T-cell (primary cell): ENCODE measurements around the gene VPS13D. TPM values are rescaled to one million over a fixed set of nuclear protein-coding genes. Genes with fewer than 3 reads are reported as not detected.

Experiments used
- ATAC-seq, 4 experiments: fragments of 200-7000 bp in 3 of 4; fragments of 150-1000 bp in 1 of 4; cut with Tn5 transposase; replicated peaks in 1 of 4; 1 replicate in 3 of 4; 2 replicates in 1 of 4; pipeline ENCODE4 v1.10.0; 2021; ENCODE audit warnings: moderate library complexity in 3 of 4, mild to moderate bottlenecking in 2 of 4, moderate number of reproducible peaks in 1 of 4
- CTCF ChIA-PET, 2 donors: fragments of 300-600 bp; sonication (Branson Sonifier 250); formaldehyde crosslinking; loops; one replicate each; lab custom pipeline; 2022; ENCODE audit warnings: antibody characterized with exemption in 2 of 2; lab: Charles Lee
- POLR2A ChIA-PET, 2 donors: fragments of 300-600 bp; sonication (Branson Sonifier 250); formaldehyde crosslinking; loops; one replicate each; lab custom pipeline; 2022; ENCODE audit warnings: antibody characterized with exemption in 2 of 2; lab: Charles Lee
- DNase-seq, 35 experiments: peaks; one replicate each; pipeline versions ENCODE4 v3.0.0 to v3.0.0-alpha.2; 2013 to 2023
- H3K27ac ChIP-seq: one replicate; pipeline ENCODE4 v1.5.1; 2013; ENCODE audit warnings: low read length
- H3K27me3 ChIP-seq, 2 experiments: replicated peaks in 1 of 2; 1 replicate in 1 of 2; 2 replicates in 1 of 2; pipeline versions ENCODE4 v1.6.1 to v1.7.0; 2013; ENCODE audit warnings: low read length in 1 of 2, mixed read lengths in 1 of 2; ENCODE audit not compliant: control insufficient read depth in 2 of 2, insufficient read depth in 2 of 2; ENCODE audit errors: extremely low read depth in 1 of 2
- H3K36me3 ChIP-seq, 2 donors: 1 replicate in 1 of 2; 2 replicates in 1 of 2; pipeline versions ENCODE4 v1.6.1 to v1.7.0; 2013; ENCODE audit warnings: low read length in 1 of 2; ENCODE audit not compliant: control insufficient read depth in 2 of 2, insufficient read depth in 1 of 2; ENCODE audit errors: extremely low read depth in 1 of 2
- H3K4me1 ChIP-seq, 2 experiments: 1 replicate in 1 of 2; 2 replicates in 1 of 2; pipeline versions ENCODE4 v1.6.1 to v1.7.0; 2013; ENCODE audit warnings: low read length in 2 of 2, mixed read lengths in 1 of 2; ENCODE audit not compliant: insufficient read depth in 2 of 2, control insufficient read depth in 1 of 2; ENCODE audit errors: extremely low read depth in 1 of 2
- H3K4me3 ChIP-seq, 2 donors: 1 replicate in 1 of 2; 2 replicates in 1 of 2; pipeline versions ENCODE4 v1.5.1 to v1.7.0; 2013; ENCODE audit warnings: mild to moderate bottlenecking in 2 of 2, low read length in 1 of 2, moderate library complexity in 1 of 2; ENCODE audit not compliant: control insufficient read depth in 1 of 2; ENCODE audit errors: extremely low read depth in 1 of 2
- H3K9me3 ChIP-seq: 2 replicates; pipeline ENCODE4 v1.7.0; 2013
- H3K27ac Mint-ChIP-seq, 2 donors: one replicate each; pipeline ENCODE4 v1.8.0; 2020 to 2021; ENCODE audit warnings: mild to moderate bottlenecking in 2 of 2, mixed read lengths in 2 of 2
- H3K27me3 Mint-ChIP-seq, 2 donors: one replicate each; pipeline ENCODE4 v1.8.0; 2021 to 2022; ENCODE audit warnings: mixed read lengths in 2 of 2
- H3K36me3 Mint-ChIP-seq: one replicate; pipeline ENCODE4 v1.8.0; 2021; ENCODE audit warnings: mixed read lengths
- H3K4me1 Mint-ChIP-seq, 3 donors: one replicate each; pipeline ENCODE4 v1.8.0; 2020 to 2022; ENCODE audit warnings: mixed read lengths in 3 of 3, mild to moderate bottlenecking in 1 of 3
- H3K4me3 Mint-ChIP-seq, 3 donors: one replicate each; pipeline ENCODE4 v1.8.0; 2020 to 2022; ENCODE audit warnings: mild to moderate bottlenecking in 3 of 3, mixed read lengths in 3 of 3, moderate library complexity in 3 of 3
- H3K9me3 Mint-ChIP-seq, 3 donors: one replicate each; pipeline ENCODE4 v1.8.0; 2020 to 2022; ENCODE audit warnings: mixed read lengths in 3 of 3
- WGBS: methylation state at CpG from one replicate; pipeline ENCODE4 v1.1.5; 2013; ENCODE audit warnings: missing lambda C conversion rate; ENCODE audit not compliant: insufficient coverage; 5-methylcytosine and 5-hydroxymethylcytosine counted together
- total RNA-seq, 35 experiments: library from RNA in 6 of 35; stranded (reverse) in 6 of 35; fragments of 120-200 nt in 1 of 35; gene quantifications; one replicate each; pipeline versions ENCODE4 v1.2.1 to v1.2.4 and lab custom pipeline; 2013 to 2026

VPS13D gene
- total RNA-seq, 5 donors from 2014 or later (not counting 1 experiment from before 2014, with no cell fraction given): 73.5 to 85.9 (median 75.8) TPM

DNA sequence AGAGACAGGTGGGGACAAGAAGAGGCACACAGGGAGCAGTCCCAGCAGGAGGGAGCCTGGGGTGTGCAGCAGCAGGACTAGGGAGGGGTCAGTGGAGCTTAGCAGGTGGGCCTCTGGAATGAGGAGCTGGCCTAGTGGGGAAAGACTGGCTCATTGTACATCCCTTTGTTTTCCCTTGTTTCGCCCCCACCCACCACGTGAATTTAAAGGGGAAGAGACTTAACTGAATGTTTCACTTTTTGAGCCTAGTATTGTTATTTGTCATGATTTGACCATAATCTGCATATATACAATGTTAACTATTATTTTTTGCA is 206.5 kb downstream of the VPS13D start:
- no CpG with 5 or more reads among the region's 2 CpGs for WGBS
- H3K27me3 ChIP-seq: no peaks in the 10 kb centered on the region
- ATAC-seq: no peak
- no peaks in the 10 kb centered on the region for H3K9me3 ChIP-seq
- Mint-ChIP-seq H3K36me3 (peaks cover 21% of the 10 kb centered on the region), H3K27ac (peak overlapping the region; percentile 89 to 95), H3K4me3 (peak overlapping the region in 1 of 3 donors; percentile 67), H3K27me3 (no peaks in the 10 kb centered on the region), H3K4me1 (peaks cover 82 to 88% (median 83%) of the 10 kb centered on the region in 3 donors), H3K9me3 (peaks cover 0 to 8% (median 0%) of the 10 kb centered on the region in 3 donors)
- H3K4me1 ChIP-seq: peaks cover 58 to 81% of the 10 kb centered on the region in 2 experiments
- ChIA-PET CTCF (interaction anchor here in 1 of 2 donors (0.6 kb wide), 1 partner anchor 76 kb away, joined by 3 read pairs; no protein-coding TSS in a partner anchor), POLR2A (no interaction called here)
- H3K4me3 ChIP-seq: no peak overlapping the region
- no peak for DNase-seq
- peak overlapping the region; percentile 72 for H3K27ac ChIP-seq
- H3K36me3 ChIP-seq: peaks cover 0 to 10% of the 10 kb centered on the region in 2 donors

DNA sequence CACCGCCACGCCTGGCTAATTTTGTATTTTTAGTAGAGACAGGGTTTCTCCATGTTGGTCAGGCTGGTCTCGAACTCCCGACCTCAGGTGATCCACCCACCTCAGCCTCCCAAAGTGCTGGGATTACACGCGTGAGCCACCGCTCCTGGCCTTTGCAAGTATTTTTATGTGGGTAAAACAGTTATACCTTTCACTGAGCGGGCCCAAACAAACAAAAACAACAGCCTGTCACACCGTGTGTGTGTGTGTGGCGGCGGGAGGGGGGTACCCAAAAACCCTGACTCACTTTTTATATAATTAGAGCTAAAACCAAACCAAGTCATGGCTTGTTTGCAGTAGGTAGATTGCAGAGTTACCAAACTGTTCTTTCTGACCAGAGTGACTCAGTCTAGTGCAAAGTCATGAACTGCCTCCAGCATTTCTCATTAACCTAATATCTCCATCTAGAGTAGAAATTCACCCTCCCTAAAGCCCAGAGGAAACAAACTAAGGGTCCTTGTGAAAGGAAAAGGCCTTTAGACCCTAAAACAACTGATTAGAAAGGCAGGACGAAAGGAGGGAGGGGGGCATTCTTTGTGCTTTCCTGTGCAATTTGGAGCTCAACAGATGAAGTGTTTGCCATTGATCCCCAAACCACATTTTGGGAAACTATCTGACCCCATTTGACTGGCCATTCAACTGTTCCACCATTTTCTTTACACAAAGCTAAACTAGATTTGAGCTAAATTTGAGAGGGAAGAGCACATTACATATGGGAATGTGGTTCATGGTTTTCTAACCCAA is 207.2 kb downstream of the VPS13D start:
- ATAC-seq: no peak
- peaks cover 27% of the 10 kb centered on the region for H3K36me3 Mint-ChIP-seq
- Histone ChIP-seq H3K36me3 (peaks cover 0 to 10% of the 10 kb centered on the region in 2 donors), H3K27me3 (no peaks in the 10 kb centered on the region), H3K4me3 (no peak overlapping the region), H3K4me1 (peaks cover 58 to 84% of the 10 kb centered on the region in 2 experiments), H3K27ac (no peak overlapping the region), H3K9me3 (no peaks in the 10 kb centered on the region)
- DNase-seq: no peak
- POLR2A ChIA-PET: interaction anchor here in 1 of 2 donors (0.6 kb wide), 2 partner anchors 26 to 34 kb away, joined by 3 read pairs; no protein-coding TSS in a partner anchor
- peaks cover 79 to 88% (median 84%) of the 10 kb centered on the region in 3 donors for H3K4me1 Mint-ChIP-seq
- peak overlapping the region; percentile 71 to 89 for H3K27ac Mint-ChIP-seq
- WGBS: no CpG with 5 or more reads among the region's 12 CpGs
- no peaks in the 10 kb centered on the region for H3K27me3 Mint-ChIP-seq
- peaks cover 0 to 8% (median 0%) of the 10 kb centered on the region in 3 donors for H3K9me3 Mint-ChIP-seq
- peak overlapping the region in 1 of 3 donors; percentile 67 for H3K4me3 Mint-ChIP-seq
- CTCF ChIA-PET: interaction anchor here in 1 of 2 donors (0.6 kb wide), 1 partner anchor 1357 kb away, joined by 3 read pairs; no protein-coding TSS in a partner anchor

GRCh38 chr1:12437629-12438028 is 207.8 kb downstream of the VPS13D start:
- no peaks in the 10 kb centered on the region for H3K27me3 ChIP-seq
- H3K4me3 Mint-ChIP-seq: peak overlapping the region in 1 of 3 donors; percentile 67
- no peak for DNase-seq
- no peaks in the 10 kb centered on the region for H3K27me3 Mint-ChIP-seq
- peak overlapping the region; percentile 43 to 89 for H3K27ac Mint-ChIP-seq
- WGBS: 67% methylated on average over 1 of the region's 2 CpGs
- ATAC-seq: no peak
- CTCF ChIA-PET: interaction anchor here in 1 of 2 donors (0.6 kb wide), 1 partner anchor 1358 kb away, joined by 3 read pairs; no protein-coding TSS in a partner anchor
- H3K4me1 ChIP-seq: peaks cover 58 to 84% of the 10 kb centered on the region in 2 experiments
- H3K4me3 ChIP-seq: no peak overlapping the region
- POLR2A ChIA-PET: interaction anchor here in 1 of 2 donors (0.6 kb wide), 1 partner anchor 25 kb away, joined by 3 read pairs; no protein-coding TSS in a partner anchor
- H3K9me3 Mint-ChIP-seq: peaks cover 0 to 8% (median 0%) of the 10 kb centered on the region in 3 donors
- peaks cover 0 to 9% of the 10 kb centered on the region in 2 donors for H3K36me3 ChIP-seq
- H3K27ac ChIP-seq: no peak overlapping the region
- H3K9me3 ChIP-seq: no peaks in the 10 kb centered on the region
- H3K36me3 Mint-ChIP-seq: peaks cover 27% of the 10 kb centered on the region
- H3K4me1 Mint-ChIP-seq: peaks cover 83 to 89% (median 84%) of the 10 kb centered on the region in 3 donors

DNA sequence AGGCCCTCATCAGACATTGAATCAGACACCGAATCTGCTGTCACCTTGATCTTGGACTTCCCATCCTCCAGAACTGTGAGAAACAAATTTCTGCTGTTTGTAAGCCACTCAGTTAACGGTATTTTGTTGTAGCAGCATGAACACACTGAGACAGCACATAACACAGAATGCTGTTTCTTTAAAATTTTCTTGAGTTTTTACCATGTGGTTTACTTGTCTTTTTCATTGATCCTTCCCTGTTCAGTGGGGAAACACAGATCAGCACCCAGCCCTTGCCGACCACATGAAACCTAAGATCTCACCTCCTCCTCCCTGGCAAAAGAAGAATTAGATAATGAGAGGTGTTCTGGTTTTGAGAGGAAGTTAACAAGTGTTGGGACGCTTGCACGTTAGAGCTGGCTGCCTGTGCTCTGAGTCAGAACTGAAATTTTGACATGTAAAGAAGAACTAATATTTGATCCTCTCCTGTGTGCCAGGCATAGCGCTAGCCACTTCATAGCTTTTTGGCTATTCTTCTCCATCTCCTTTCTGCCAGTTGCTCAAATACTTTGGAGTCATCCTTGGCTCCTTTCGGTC is 208.6 kb downstream of the VPS13D start:
- Histone ChIP-seq H3K4me3 (peak overlapping the region in 1 of 2 donors; percentile 47), H3K9me3 (no peaks in the 10 kb centered on the region), H3K4me1 (peaks cover 58 to 78% of the 10 kb centered on the region in 2 experiments), H3K36me3 (peaks cover 0 to 6% of the 10 kb centered on the region in 2 donors), H3K27ac (peak overlapping the region; percentile 36), H3K27me3 (no peaks in the 10 kb centered on the region)
- DNase-seq (peak in 34 of 35 experiments; percentile 10 to 77 (median 35)), ATAC-seq (peak; percentile 65 to 83 (median 77))
- 51% methylated on average over 4 of the region's 7 CpGs for WGBS
- peaks cover 77 to 90% (median 83%) of the 10 kb centered on the region in 3 donors for H3K4me1 Mint-ChIP-seq
- ChIA-PET CTCF (no interaction called here), POLR2A (no interaction called here)
- H3K27me3 Mint-ChIP-seq: no peaks in the 10 kb centered on the region
- H3K9me3 Mint-ChIP-seq: peaks cover 0 to 8% (median 2%) of the 10 kb centered on the region in 3 donors
- H3K27ac Mint-ChIP-seq: peak overlapping the region; percentile 89 to 92
- peaks cover 33% of the 10 kb centered on the region for H3K36me3 Mint-ChIP-seq
- peak overlapping the region; percentile 21 to 67 (median 49) for H3K4me3 Mint-ChIP-seq

DNA sequence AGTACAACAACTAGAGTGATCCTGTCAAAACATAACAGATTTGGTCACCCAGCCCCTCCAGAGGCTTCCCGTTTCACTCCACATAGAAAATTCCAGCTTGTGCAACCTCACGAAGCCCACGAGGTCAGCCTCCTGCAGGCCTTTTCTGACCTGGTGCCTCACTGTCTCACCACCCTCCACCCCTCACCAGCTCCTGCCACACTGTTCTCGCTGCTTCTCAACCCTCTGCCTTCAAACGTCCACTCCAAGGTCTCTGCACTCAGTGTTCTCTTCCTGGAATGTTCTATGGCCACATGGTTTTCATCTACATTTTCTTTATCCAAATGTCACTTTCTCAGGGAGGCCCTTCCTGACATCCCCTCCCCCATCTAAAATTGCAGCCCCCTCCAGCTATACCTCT is 209.2 kb downstream of the VPS13D start:
- Histone ChIP-seq H3K4me3 (peak overlapping the region in 1 of 2 donors; percentile 47), H3K36me3 (peaks cover 0 to 6% of the 10 kb centered on the region in 2 donors), H3K27me3 (no peaks in the 10 kb centered on the region), H3K4me1 (peaks cover 53 to 72% of the 10 kb centered on the region in 2 experiments), H3K27ac (peak overlapping the region; percentile 36), H3K9me3 (no peaks in the 10 kb centered on the region)
- DNase-seq (no peak), ATAC-seq (no peak)
- Mint-ChIP-seq H3K36me3 (peaks cover 36% of the 10 kb centered on the region), H3K9me3 (peaks cover 0 to 8% (median 3%) of the 10 kb centered on the region in 3 donors), H3K4me3 (peak overlapping the region in 1 of 3 donors; percentile 67), H3K27ac (peak overlapping the region; percentile 89 to 92), H3K27me3 (no peaks in the 10 kb centered on the region), H3K4me1 (peaks cover 71 to 87% (median 78%) of the 10 kb centered on the region in 3 donors)
- WGBS: 90% methylated on average over 5 of the region's 5 CpGs
- POLR2A ChIA-PET: interaction anchor here in 1 of 2 donors (0.5 to 0.6 kb wide), 2 partner anchors 11 to 177 kb away, joined by 3 to 4 read pairs; no protein-coding TSS in a partner anchor
- CTCF ChIA-PET: no interaction called here
